Activated CD4-positive, CD25-positive, alpha-beta regulatory T cell treated with anti-CD3 and anti-CD28 coated beads, Interleukin-2, amount 50 U/mL, for 72 hours (primary cell): ENCODE results near the gene ZCWPW1.
"Not testable (repeated sequence)": the region's sequence is repeated elsewhere in the genome, so short reads cannot be mapped to it uniquely, and the experiment has no call there.

Experiments
- DNase-seq: peaks from one replicate; pipeline ENCODE4 v3.0.0; 2021

Gene ZCWPW1

DNA sequence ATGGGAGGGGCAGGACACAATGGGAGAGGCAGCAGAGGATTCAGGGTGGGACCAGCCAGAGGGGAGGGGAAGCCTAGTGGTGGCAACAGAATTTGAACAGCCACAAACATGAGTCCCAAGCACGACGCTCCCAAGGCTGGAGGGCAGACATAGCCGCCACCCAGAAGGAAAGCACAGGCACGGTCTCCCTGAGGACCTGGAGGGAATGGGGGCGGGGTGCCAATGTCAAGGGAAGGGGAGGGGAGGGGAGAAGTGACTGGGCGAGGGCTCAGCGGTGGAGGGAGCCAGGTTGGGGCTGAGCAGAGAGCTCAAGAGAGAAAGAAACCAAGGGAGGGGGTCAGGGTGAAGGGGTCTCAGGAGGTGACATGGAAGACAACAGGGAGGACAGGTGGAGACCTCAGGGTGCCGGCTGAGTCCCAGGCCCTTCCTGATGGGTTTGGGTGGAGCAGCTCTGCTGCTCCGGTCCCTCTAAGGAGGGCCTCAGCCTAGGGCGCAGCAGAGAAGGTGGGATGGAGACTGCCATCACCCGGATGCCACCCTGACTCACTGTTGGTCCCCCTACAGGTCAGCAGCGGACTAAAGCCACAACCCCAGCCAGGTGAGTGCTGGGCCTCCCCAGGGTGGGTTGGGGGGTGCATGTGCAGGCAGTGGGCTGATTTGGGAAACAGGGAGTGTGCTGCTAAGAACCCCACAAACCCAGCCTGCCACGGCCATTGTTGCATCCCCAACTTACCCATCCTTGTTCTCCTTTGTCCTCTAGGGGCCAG, 31.0 kb downstream of the ZCWPW1 start:
- no peak for DNase-seq

DNA sequence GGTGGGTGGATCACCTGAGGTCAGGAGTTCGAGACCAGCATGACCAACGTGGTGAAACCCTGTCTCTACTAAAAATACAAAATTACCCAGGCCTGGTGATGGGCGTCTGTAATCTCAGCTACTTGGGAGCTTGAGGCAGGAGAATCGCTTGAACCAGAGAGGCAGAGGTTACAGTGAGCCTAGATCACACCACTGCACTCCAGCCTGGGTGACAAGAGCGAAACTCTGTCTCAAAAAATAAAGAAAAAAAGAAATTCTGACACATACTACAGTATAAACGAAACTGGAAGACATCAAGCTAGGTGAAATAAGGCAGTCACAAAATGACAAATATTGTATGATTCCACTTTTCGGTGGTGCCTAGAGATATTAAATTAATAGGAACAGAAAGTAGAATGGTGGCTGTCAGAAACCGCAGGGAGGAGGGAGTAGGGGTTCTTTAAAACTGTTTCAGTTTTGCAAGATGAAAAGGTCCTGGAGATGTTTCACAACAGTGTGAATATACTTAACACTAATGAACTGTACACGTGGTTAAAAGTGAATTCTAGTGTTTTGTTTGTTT, 32.0 kb downstream of the ZCWPW1 start:
- no peak for DNase-seq

DNA sequence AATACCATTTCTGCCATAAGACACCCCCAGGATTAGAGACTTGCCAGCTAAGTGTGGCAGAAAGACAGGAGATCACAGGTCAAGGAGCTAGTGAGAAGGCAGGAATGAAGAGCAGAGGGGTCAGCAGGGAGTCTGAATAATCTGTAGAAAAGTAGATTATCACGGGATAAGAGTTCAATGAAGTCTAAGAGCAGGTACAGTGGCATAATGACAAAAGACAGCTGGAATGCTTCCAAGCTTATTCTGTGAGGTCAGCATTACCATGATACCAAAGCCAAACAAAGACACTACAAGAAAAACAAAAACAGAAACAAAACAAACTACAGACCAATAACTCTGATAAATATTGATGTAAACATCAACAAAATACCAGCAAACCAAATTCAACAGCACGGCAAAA, 34.4 kb downstream of the ZCWPW1 start:
- DNase-seq = no peak

DNA sequence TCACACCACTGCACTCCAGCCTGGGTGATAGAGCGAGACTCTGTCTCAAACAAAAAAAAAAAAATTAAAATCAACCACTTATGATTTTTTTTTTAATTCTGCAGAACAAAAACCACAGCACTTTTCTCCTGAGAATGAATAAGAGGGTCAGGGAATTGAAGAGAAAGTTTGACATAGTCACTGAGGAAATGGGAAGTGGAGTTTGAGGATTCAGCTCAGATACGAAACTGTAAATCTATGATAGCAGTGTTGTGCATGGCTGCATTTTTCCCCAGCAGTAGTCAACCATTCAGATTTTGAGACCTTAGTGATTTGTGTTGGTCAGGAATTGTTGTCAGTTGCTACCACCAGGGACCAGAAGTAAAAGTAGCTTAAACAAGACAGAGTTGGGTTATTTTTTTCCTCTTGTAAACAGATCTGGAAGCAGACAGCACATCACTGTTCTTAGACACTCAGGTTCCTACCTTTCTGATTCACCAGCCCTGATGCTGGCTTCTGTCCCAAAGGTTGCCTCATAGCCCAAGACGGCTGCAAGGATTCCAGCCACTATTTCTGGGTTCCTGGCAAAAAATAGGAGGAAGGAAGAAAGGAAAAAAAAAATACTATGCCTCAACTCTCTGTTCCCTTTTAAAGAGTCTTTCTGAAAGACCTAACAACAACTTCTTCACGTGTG, 35.1 kb downstream of the ZCWPW1 start:
- DNase-seq = no peak

DNA sequence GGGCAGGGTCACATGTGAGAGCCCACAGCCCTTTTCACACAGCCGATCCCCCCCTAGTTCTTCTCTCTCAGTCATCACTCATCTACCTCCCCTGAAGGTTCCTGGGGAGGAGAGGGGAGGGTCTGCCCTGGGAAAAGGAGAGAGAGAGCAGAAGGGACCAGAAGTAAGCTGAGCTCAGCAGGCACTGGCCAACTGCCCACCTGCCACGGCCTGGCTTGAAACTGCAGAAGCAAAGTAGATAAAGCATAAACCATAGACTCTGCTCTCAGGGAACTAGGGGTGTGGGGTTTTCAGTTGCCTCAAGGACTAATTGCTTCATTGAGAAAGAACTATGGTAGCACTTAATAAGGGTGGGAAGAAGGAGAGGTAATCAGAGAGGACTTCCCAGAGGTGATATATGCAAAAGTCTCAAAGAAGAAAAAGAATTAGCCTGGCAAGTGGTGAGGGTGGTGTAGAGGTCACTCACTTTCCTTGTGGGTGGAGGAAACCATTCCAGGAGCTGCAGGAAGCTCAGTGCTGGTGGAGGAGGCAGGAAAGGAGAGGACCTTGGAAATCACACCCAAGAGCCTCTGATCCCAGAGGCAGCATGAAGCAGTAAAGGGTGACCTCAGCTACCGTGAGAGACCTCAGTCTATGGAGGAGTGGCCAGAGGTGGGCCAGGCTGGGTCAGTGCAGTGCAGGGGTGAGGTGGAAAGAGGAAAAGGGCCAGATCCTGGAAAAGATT, 38.1 kb downstream of the ZCWPW1 start:
- no peak for DNase-seq

DNA sequence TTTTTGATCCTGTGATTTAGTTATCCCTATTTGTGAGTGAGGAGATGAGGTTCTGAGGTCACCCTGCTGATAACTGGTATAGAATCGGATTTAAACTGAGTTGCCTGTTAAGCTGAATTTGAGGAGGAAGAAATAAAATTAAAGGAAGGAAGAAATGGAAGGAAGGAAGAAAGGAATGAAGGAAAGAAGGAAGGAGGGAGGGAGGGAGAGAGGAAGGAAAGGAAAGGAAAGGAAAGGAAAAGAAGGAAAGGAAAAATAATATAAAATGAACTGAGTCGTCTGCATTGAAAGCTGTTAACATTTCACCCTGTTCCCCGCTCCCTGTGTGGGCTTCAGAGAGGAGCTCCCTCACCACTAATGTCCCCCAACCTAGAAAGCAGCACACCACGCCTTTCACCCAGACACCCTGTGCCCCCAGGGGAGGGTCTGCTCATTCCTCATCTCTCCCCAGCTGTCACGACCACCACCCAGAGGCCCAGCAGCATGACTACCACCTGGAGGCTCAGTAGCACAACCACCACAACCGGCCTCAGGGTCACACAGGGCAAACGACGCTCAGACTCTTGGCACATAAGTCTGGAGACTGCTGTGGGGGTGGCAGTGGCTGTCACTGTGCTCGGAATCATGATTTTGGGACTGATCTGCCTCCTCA, 38.9 kb downstream of the ZCWPW1 start:
- no peak for DNase-seq

DNA sequence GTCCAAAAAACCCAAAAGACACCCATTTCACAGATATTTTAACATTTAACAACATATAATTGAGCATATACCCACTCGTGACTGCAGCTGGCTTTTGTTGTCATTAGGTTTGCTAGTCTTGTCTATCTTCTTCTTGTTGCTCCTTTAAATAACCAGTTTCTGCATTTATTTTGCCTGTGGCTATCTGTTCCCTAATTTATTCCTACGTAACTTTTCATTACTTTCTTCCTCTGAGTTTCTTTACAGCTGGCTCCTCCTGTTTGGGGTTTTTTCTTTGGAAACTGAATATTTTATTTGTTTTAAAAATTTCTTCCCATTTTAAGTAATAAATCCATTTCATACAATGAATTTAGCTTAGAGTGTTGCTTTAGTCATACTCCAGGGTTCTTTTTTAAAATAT, 40.8 kb downstream of the ZCWPW1 start:
- DNase-seq = no peak

DNA sequence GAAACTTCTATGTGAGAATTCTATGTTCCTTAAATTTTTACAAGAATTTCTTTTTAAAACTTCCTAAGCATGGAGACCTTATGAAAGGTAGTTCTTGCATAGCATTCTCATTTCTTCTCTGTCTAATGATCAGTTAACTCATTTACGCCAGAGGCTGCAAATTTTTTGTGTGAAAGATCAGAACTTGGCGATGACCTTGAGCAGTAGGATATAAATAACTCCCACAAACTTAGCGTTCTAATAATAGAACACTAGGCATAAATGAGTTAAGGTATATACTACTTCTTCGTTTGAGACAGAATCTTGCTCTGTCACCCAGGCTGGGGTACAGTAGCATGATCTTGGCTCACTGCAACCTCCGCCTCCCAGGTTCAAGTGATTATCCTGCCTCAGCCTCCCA, 41.6 kb downstream of the ZCWPW1 start:
- DNase-seq = no peak

DNA sequence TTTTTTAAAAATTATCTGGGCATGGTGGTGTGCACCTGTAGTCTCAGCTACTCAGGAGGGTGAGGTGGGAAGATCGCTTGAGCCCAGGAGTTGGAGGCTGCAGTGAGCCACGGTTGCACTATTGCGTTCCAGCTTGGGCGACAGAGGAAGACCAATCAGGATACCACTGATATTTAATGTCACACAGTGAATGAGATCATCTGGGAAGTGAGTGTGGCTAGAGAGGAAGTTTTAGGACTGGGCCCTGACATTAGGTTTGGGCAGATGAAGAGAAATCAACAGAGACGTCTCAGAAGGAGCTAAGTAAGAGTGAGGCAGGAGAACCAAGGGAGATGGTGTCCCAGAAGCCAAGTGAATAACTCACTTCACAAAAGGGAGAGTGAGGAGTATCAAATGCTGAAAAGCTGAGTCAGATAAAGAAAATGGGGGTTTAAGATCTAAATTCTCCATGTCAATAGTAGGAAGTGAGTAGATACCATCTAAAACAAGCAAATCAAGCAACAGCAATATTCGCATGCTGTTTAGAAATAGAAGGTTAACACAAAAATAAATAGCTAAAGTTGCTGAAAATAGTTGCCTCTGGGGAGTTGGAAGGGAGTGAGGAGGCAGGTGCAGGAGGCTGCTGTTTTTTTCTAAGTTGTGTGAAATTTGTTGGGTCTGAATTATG, 43.7 kb downstream of the ZCWPW1 start:
- no peak for DNase-seq

DNA sequence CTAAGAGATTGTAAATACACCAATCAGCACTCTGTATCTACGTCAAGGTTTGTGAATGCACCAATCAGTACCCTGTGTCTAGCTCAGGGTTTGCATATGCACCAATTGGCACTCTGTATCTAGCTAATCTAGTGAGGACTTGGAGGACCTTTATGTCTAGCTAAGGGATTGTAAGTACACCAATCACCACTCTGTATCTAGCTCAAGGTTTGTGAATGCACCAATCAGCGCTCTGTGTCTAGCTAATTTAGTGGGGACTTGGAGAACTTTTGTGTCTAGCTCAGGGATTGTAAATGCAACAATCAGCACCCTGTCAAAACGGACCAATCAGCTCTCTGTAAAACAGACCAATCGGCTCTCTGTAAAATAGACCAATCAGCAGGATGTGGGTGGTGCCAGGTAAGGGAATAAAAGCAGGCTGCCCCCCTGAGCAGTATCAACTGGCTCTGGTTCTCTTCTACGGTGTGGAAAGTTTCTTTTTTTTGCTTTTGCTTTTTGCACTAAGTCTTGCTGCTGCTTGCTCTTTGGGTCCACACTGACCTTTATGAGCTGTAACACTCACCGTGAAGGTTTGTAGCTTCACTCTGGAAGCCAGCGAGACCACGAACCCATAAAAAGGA, 46.2 kb downstream of the ZCWPW1 start:
- DNase-seq = not testable (repeated sequence)

DNA sequence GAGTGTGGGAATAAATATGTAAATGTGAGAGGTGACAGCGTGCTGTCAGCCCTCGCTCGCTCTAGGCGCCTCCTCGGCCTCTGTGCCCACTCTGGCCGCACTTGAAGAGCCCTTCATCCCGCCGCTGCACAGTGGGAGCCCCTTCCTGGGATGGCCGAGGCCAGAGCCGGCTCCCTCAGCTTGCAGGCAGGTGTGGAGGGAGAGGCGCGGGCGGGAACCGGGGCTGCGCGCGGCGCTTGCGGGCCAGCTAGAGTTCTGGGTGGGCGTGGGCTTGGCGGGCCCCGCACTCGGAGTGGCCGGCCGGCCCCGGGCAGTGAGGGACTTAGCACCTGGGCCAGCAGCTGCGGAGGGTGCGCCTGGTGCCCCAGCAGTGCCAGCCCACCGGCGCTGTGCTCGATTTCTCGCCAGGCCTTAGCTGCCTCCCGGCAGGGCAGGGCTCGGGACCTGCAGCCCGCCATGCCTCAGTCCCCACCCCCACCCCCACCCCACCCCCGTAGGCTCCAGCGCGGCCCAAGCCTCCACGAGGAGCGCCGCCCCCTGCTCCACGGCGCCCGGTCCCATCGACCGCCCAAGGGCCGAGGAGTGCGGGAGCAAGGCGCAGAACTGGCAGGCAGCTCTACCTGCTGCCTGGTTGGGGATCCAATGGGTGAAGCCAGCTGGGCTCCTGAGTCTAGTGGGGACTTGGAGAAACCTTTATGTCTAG, 46.8 kb downstream of the ZCWPW1 start:
- DNase-seq = not testable (repeated sequence)

DNA sequence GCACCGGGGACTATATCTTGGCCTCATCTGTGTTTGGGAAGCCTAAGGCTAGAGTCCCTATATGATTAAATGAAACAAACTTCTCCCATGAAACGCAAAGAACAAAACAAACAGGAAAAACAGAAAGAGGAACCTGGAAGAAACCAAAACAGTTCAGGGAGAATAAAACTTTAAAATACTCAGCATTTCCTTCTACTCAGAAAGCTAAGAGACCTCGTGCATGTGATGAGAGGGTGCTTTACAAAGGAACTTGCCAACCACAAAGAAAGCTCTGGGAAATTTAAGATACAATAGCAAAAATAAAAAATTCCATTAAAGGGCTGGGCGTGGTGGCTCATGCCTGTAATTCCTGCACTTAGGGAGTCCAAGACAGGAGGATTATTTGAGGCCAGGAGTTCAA, 48.3 kb downstream of the ZCWPW1 start:
- no peak for DNase-seq

DNA sequence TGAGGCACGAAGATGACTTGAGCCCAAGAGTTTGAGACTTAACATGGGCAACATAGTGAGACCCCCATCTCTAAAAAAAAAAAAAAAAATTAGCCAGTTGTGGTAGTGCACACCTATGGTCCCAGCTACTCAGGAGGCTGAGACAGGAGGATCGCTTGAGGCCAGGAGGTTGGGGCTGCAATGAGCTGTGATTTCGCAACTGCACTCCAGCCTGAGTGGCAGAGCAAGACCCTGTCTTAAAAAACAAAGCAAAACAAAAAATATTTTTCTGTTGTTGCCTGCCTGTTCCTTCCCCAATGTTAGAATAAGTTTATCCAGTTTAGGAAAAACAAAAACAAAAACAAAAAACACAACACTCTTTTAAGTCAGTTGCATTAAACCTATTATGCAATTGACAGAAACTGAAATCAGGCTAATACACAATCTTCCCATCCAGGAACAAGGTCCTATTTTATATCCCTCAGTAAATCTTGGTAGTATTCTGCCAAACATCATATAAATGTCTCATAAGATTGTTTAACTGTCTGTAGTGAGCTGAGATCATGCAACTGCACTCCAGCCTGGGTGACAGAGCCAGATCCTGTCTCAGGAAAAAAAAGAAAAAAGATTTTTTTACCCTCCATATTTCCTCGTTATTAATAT, 50.3 kb downstream of the ZCWPW1 start:
- no peak for DNase-seq

DNA sequence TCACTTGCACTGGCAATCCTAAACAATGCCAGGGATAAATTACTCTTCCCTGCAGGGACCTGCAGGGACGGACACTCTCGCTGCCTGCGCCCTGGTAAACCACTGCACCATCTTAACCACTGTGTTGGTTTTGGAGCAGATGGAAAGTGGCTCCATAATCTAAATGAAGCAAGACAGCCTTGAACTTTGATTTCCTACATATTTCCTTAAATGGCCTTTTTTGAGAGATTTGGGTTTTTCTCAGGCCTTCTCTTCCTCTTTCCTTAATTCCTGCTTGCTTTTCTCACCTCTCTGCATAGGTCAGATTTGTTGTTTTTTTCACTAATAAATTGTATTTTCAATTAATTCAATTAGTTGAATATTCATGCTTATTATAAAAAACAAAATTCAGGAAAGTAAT, 52.4 kb downstream of the ZCWPW1 start:
- peak; percentile 3 for DNase-seq

DNA sequence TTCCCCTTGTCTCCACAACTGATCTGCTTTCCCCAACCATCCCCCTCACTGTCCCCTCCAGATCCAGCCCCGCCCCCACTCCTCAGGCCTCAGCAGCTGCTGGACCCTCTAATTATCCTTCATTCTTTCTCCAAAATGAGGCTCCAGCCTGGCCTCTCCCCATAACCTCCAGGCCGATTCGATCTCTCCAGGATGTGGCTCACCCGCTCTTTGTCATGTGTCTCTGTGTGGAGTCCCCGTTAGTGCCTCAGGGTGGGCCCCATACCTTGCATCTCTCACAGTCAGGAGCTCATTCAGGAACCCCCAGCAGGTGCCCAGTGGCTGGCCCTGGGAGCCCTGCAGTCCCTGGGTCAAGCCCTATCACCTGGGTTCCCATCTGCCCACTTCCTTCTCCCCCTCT, 53.9 kb downstream of the ZCWPW1 start:
- DNase-seq = peak; percentile 3

DNA sequence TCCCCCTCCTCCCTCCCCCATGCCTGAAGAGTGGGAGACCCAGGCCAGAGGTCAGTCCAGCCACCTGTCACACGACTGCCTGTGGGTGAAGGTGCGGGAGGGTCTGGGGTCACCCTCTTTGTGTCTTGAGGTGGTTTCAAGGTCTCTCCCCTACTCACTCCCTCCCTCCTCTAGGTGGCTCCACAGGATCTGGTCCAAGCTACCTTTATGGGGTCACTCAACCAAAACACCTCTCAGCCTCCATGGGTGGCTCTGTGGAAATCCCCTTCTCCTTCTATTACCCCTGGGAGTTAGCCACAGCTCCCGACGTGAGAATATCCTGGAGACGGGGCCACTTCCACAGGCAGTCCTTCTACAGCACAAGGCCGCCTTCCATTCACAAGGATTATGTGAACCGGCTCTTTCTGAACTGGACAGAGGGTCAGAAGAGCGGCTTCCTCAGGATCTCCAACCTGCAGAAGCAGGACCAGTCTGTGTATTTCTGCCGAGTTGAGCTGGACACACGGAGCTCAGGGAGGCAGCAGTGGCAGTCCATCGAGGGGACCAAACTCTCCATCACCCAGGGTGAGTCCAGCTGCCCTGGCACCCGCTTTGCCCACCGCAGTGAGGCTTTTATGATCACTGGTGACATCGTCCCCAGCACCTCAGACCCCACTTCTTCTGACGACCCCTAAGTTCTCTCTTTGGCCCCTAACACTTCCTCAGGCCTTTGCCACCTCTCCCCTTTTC, 54.5 kb downstream of the ZCWPW1 start:
- peak; percentile 23 for DNase-seq

DNA sequence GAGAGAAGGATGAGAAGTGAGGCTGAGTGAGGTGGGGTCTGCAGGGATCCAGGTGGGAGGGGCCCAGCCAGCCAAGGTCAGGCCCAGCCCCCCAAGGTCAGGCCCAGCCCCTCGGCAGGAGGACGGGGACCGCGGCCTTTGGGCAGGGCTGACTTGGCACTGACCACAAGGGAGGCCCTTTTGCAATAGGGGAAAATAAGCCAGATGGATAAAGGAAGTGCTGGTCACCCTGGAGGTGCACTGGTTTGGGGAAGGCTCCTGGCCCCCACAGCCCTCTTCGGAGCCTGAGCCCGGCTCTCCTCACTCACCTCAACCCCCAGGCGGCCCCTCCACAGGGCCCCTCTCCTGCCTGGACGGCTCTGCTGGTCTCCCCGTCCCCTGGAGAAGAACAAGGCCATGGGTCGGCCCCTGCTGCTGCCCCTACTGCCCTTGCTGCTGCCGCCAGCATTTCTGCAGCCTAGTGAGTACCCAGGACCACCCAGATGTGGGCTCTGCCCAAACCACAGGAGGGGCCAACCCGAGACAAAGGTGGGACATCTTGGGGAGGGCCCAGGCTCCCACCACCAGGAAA, 55.2 kb downstream of the ZCWPW1 start, which contains the start of gene PILRA:
Gene PILRA (plus strand): TSS at position 227 of the 571 bp plus-strand sequence. CDS start 170 bp downstream, at position 397.
- peak; percentile 13 for DNase-seq

DNA sequence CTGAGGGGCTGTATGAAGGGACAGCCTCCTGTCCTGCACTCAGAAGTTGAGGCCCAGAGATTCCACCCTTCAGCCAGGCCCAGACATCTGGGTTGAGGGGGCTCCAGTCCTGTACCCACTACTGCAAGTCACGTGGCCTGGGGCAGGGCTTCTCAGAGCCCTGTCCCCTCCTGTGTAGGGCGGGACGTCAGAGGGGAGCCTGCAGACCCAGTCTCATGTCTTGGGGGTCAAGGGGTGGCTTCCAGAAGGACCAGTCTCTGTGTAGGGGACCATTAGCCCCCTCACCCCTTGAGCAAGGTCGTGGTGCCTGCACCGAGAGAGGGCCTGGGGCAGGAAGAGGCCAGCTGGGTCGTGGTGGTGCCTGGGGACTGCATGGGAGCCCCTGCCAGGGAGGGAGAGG, 55.8 kb downstream of the ZCWPW1 start:
- DNase-seq = no peak

DNA sequence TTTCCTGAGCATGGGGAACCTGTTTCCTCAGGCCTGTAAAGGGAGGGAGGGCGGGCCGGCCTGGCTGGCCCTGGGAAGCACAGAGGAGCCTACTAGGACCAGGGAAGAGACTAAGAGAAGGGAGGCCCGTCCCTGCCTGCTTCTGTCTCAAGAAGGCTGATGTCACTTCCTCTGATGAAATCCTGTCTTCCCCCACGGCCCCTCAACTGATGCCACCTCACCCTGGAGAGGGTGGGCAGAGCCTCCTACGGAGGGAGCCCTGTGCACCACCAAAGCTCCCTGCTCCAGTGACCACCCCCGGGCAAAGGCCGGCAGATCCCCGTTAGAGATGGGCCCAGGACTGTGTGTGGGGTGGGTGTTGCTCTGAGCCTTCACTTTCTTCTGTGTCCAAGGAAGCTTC, 56.2 kb downstream of the ZCWPW1 start:
- no peak for DNase-seq
